C4-2B (cell line): ENCODE measurements around the gene NFATC2.

Experiments
- ZFX ChIP-seq: fragments of 450-650 bp; IDR thresholded peaks from 2 replicates; pipeline ENCODE4 v1.6.1; 2017
- TF ChIP-seq, protein P1 (sequence below): fragments of 450-650 bp; conservative IDR thresholded peaks from 2 replicates; pipeline ENCODE4 v1.5.1; 2017; ENCODE audit warnings: mild to moderate bottlenecking

DNA sequence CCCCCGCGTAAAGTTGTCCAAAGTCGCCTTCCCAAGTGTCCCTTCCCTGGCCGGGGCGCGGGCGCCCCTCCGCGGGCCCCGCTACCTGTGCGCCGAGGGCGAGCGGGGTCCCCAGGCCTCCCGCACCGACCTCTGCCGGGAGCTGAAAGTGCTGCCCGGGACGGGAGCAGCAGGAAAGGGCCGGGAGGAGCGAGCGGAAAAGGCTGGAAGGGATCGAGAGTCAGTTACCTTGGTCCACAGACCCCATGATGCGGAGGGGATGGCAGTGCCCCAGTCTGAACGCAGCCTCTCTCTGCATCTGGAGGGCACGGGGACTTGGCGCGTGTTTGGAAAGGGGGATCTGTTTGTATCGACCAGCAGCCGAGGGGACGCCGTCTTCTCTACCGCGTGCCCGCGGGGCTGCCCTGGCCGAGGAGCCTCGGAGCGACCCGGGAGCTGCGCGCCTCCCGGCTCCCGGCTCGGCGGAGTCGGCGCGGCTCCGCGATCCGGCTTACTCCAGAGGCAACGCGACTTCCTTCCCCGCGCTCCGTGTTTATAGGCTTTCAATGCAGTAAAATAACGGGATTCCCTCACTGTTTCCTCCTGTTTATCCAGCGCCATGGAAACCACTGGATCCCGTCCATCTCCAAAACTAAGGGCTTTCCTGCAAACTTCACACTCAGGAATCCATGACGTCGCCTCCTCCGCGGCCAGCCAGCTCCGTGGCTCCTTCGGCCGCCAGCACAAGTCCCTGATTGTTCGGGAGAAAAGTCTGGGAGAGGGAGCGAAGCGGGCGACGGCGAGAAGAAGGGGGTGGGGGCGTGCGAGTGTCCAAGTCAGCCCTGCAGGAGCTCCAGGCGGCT lies 20.0 kb upstream of the NFATC2 start:
- TF ChIP-seq, protein P1, sequence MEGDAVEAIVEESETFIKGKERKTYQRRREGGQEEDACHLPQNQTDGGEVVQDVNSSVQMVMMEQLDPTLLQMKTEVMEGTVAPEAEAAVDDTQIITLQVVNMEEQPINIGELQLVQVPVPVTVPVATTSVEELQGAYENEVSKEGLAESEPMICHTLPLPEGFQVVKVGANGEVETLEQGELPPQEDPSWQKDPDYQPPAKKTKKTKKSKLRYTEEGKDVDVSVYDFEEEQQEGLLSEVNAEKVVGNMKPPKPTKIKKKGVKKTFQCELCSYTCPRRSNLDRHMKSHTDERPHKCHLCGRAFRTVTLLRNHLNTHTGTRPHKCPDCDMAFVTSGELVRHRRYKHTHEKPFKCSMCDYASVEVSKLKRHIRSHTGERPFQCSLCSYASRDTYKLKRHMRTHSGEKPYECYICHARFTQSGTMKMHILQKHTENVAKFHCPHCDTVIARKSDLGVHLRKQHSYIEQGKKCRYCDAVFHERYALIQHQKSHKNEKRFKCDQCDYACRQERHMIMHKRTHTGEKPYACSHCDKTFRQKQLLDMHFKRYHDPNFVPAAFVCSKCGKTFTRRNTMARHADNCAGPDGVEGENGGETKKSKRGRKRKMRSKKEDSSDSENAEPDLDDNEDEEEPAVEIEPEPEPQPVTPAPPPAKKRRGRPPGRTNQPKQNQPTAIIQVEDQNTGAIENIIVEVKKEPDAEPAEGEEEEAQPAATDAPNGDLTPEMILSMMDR: no peak
- TF ChIP-seq ZFX: no peak
